Hematopoietic multipotent progenitor cell treated with erythropoietin and hydrocortisone succinate and interleukin-3 and kit ligand, for 15 days (in vitro differentiated cells): ENCODE measurements around the gene ZNF43.
A peak's percentile ranks its signal among the peaks of the same experiment; 100 is the strongest.
"Not testable (repeated sequence)": the region's sequence is repeated elsewhere in the genome, so short reads cannot be mapped to it uniquely, and the experiment has no call there.

ENCODE experiments used
- DNase-seq: peaks from one replicate; pipeline ENCODE4 v3.0.0-alpha.2; 2015; ENCODE audit warnings: low spot score

ZNF43 gene

GRCh38 chr19:21835810-21836444 is at the start of gene ZNF43:
TSS of gene ZNF43 (minus strand) at chr19:21836182. CDS start at chr19:21836038, 144 bp downstream.
- peak; percentile 79 for DNase-seq

DNA sequence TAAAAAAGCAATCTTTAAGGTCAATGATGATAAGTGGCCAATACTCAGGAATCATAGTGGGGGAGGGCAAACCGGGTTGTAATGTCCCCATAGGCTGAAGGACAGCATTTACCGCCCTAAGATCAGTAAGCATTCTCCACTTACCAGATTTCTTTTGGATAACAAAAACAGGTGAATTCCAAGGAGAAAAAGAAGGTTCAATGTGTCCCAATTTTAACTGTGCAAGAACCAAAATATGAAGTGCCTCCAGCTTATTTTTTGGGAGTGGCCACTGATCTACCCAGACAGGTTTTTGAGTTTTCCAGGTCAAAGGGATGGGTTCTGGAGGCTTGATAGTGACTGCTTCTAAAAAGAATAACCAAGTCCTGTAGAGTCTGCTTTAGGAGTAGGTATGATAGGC is 49.5 kb upstream of the ZNF43 start:
- not testable (repeated sequence) for DNase-seq

DNA sequence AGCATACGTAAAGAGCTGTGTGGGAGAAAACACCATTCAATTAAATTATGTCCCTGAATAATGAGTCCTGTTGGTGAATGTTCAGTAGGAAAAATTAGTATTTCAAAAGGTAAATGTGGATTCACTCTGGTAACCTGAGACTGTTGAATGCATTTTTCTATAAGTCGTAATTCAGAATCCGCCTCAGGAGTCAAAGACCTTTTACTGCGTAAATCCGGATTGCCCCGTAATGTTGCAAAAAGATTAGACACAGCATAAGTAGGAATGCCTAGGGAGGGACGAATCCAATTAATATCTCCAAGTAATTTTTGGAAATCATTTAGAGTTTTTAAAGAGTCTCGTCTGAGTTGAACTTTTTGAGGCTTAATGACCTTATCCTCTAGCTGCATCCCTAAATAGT is 48.8 kb upstream of the ZNF43 start:
- not testable (repeated sequence) for DNase-seq

GRCh38 chr19:21883516-21883915 is 47.5 kb upstream of the ZNF43 start:
- no peak for DNase-seq

- not testable (repeated sequence) for DNase-seq
Measured at GRCh38 chr19:21880761-21881160, 44.8 kb upstream of the ZNF43 start.

DNA sequence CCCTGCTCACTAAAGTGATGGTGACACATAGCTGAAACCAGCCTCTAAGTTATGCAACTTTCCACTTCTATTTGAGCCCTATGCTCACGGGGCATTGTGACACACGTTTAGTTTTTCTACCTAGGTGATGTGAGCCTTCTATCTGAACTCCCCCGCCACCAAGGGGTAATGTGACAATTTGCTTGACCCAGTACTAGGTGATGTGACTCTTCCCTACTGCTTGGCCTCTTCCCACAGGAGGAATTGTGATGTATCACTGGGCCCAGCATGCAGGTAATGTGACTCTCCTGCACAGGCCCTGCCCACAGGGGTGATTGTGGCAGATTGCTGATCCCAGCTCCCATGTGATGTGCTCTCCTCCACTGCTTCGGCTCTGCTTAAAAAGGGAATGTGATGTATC is 42.7 kb upstream of the ZNF43 start:
- DNase-seq: no peak

DNA sequence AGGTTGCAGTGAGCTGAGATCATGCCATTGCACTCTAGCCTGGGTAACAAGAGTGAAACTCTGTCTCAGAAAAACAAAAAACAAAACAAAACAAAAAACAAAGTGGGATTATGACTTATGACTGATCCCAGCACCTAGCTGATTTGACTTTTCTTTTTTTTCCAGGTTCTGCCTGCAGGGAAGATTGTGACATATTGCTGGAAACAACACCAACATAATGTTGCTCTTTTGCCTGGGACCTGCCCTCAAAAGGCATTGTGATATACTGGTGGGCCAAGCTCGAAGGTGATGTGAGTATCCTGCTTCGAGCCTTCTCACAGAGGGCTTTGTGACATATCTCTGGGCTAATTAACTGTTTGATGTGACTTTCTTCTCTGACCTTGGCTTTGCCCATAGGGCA is 42.0 kb upstream of the ZNF43 start:
- no peak for DNase-seq

DNA sequence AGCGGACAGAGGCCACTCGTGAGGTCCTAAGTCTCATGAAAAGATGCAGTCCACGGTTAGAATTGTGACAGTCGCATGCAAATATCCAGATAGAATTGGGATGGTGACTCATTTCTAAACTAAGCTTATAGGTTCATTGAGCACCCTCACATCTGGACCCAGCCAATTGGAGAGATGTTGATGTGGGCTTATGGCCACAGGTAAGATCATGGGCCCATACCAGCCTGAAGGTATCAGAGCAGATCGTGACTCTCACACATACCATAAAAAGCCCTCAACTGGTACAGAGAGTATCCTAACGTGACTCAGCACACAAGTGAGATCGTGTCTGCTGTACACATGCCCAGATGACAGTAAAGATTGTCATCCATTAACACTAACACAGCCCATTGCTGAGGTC is 40.6 kb upstream of the ZNF43 start:
- DNase-seq: not testable (repeated sequence)

GRCh38 chr19:21856773-21857514 is 21.0 kb upstream of the ZNF43 start:
- no peak for DNase-seq

- peak; percentile 63 for DNase-seq
Measured at GRCh38 chr19:21851596-21852345, 15.8 kb upstream of the ZNF43 start.

DNA sequence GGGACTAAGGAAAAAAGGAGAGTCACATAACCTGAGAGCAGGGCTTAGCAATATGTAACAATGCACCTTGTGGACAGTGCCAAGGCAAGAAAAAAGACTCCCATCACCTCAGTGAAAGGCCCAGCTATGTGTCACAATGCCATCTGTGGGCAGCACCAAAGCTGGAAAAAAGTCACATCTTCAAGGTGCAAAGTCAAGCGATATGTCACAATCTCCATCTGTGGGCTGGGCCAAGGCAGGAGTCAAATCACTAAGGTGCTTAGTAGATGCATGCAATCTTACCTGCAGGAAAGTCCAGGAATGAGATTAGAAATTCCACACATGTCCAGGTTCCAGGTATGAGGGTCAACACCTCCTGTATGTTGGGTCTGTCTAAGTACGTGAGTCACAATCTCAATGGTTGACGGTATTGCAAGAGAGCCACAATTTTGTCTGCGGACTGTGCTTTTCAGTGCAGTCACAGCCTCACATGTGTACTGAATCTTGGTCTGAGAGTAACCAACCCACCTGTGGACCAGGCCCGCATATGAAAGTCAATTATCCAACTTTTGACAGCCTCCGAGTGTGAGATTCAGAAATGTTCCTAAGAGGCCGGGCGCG is 14.8 kb upstream of the ZNF43 start:
- DNase-seq: no peak

- no peak for DNase-seq
Measured at GRCh38 chr19:21848706-21849105, 12.7 kb upstream of the ZNF43 start.

- DNase-seq: no peak
Measured at GRCh38 chr19:21843081-21843480, 7.1 kb upstream of the ZNF43 start.

- DNase-seq: no peak
Measured at GRCh38 chr19:21841488-21842097, 5.6 kb upstream of the ZNF43 start.

DNA sequence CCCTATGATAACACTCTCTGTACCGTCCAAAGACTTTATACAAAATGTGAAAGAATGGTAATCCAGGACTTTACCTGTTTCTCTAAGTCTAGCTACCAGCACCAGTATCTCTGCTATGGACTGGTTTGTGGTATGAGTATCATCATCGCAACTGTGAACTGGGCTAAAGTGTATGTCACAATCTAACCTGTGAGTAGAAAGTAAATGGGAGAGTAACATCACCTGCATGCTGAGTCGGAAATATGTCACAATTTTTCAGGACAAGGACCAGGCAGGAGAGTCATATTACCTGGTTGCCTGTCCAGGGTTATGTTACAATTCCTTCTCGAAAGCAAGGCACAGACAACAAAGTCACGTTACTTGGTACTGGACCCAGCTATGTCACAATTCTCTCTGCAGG is 5.1 kb upstream of the ZNF43 start:
- DNase-seq: no peak

DNA sequence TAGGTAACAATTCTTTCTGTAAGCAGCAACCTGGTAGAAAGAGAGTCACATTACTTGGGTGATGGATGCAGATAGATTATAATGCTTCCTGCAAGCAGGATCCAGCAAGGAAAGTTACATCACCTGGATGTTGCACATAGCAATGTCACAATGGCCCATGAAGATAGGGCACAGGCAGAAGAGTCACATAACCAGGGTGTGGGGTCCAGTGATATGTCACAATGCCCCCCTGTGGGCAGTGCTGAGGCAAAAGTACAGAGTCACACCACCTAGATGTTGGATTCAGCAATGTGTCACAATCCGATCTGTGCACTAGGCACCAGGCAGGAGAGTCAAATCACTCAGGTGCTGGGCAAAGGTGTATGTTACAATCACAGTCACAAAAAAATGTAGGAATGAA is 4.0 kb upstream of the ZNF43 start:
- DNase-seq: no peak

DNA sequence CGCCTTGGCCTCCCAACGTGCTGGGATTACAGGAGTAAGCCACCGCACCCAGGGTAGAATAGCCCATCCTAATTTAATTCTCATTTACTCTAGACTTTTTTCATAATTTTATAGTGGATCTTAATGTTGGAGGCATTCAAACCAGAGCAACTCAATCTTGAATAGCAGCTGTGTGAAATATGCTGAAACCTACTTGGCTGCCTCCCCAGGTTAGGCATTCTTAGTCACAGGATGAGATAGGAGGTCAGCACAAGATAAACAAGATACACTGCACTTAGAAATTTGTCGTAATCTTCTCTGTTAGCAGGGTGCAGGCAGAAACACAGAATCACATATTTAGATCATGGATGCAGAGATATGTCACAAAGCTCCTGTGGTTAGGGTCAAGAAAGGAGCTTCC is 2.7 kb upstream of the ZNF43 start:
- no peak for DNase-seq

DNA sequence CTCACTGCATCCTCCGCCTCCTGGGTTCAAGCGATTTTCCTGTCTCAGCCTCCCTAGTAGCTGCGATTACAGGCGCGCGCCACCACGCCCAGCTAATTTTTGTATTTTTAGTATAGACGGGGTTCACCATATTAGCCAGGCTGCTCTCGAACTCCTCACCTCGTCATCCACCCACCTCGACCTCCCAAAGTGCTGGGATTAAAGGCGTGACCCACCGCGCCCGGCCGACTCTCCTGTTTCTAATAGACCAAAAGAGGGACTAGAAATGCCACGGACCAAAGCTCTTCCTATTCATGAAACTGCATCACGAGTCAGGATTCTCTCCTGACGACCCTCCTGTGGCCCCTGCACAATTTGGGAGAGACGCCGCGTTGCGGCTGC is 563 bp downstream of the ZNF43 start:
- no peak for DNase-seq

DNA sequence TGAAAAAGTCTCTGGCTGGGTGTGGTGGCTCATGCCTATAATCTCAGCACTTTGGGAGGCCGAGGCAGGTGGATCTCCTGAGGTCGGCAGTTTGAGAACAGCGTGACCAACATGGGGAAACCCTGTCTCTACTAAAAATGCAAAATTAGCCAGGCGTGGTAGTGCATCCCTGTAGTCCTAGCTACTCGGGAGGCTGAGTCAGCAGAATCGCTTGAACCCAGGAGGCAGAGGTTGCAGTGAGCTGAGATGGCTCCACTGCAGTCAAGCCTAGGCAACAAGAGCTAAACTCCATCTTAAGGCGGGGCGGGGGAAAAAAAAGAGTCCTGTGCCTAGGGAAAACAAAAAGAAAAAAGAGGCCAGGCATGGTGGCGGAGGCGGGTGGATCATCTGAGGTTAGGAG is 2.2 kb downstream of the ZNF43 start:
- DNase-seq: no peak

DNA sequence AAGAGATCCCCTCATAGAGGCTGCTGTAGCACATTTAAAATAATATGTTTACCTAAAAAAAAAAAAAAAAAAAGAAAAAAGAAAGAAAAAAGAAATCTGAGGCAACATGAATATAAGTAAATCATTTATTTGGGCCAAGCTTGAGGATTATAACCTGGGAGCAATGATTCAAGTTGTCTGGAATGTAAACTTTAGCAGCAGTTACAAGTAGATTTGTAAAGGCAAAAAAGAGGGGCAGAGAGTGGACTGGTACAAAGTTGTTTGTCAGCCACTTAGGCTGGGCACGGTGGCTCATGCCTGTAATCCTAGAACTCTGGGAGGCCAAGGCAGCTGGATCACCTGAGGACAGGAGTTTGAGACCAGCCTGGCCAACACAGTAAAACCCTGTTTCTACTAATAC is 11.3 kb downstream of the ZNF43 start:
- DNase-seq: no peak

- no peak for DNase-seq
Measured at GRCh38 chr19:21823224-21823623, 12.8 kb downstream of the ZNF43 start.

DNA sequence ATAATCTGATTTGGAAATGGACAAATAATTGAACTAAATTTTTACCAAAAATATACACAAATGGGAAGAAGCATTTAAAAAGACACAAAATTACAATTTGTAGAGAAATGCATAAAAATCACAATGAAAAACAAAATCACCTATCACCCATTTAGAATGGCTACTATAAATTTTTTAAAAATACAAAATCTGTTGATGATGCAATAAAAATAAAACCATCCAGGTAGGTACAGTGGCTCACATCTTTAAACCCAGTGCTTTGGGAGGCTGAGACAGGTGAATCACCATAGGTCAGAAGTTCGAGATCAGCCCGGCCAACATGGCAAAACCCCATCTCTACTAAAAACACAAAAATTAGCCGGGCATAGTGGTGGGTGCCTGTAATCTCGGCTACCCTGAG is 23.5 kb downstream of the ZNF43 start:
- DNase-seq: no peak
